ENCODE results near the gene FIGLA. TPM values are rescaled to one million over a fixed set of nuclear protein-coding genes. Genes with fewer than 3 reads are reported as not detected.
"Not testable (repeated sequence)": the region's sequence is repeated elsewhere in the genome, so short reads cannot be mapped to it uniquely, and the experiment has no call there.

Gene FIGLA
- total and polyA plus RNA-seq, 3 donors from 2014 or later = 0.62 to 0.69 TPM; not detected in 1

DNA sequence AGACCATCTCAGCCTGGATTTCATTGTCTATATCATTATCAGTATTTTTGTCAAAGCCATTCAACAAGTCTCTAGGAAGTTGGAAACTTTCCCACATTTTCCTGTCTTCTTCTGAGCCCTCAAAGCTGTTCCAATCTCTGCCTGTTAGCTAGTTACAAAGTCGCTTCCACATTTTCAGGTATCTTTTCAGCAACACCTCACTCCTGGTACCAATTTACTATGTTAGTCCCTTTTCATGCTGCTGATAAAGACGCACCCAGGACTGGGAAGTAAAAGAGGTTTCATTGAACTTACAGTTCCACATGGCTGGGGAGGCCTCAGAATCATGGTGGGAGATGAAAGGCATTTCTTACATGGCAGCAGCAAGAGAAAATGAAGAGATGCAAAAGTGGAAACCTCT, 9.3 kb upstream of the FIGLA start:
- H3K27ac ChIP-seq = no peak overlapping the region
- TF ChIP-seq, protein P1, sequence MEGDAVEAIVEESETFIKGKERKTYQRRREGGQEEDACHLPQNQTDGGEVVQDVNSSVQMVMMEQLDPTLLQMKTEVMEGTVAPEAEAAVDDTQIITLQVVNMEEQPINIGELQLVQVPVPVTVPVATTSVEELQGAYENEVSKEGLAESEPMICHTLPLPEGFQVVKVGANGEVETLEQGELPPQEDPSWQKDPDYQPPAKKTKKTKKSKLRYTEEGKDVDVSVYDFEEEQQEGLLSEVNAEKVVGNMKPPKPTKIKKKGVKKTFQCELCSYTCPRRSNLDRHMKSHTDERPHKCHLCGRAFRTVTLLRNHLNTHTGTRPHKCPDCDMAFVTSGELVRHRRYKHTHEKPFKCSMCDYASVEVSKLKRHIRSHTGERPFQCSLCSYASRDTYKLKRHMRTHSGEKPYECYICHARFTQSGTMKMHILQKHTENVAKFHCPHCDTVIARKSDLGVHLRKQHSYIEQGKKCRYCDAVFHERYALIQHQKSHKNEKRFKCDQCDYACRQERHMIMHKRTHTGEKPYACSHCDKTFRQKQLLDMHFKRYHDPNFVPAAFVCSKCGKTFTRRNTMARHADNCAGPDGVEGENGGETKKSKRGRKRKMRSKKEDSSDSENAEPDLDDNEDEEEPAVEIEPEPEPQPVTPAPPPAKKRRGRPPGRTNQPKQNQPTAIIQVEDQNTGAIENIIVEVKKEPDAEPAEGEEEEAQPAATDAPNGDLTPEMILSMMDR (IDR thresholded peaks at IDR 0.05) = no peak
- no peak for TF ChIP-seq POLR2A (IDR thresholded peaks at IDR 0.05)
- H3K4me3 ChIP-seq = no peak overlapping the region
- no peaks in the 10 kb centered on the region for H3K36me3 ChIP-seq (ENCODE audit: low read depth, missing control alignments)
- DNase-seq = no peak
- no peaks in the 10 kb centered on the region for H3K4me1 ChIP-seq
- no peaks in the 10 kb centered on the region for H3K27me3 ChIP-seq
- H3K9me3 ChIP-seq = no peaks in the 10 kb centered on the region
- WGBS, 2 donors = 86 to 90% methylated on average over 2 of the region's 2 CpGs
- intact Hi-C loops (cut with DNase I; ENCODE audit: low total_unique reads) = no loop called here

- H3K9me3 ChIP-seq; H3K4me3 ChIP-seq; intact Hi-C loops (cut with DNase I; ENCODE audit: low total_unique reads): not testable (repeated sequence)
Observed at GRCh38 chr2:70797996-70798395, 7.6 kb upstream of the FIGLA start.

DNA sequence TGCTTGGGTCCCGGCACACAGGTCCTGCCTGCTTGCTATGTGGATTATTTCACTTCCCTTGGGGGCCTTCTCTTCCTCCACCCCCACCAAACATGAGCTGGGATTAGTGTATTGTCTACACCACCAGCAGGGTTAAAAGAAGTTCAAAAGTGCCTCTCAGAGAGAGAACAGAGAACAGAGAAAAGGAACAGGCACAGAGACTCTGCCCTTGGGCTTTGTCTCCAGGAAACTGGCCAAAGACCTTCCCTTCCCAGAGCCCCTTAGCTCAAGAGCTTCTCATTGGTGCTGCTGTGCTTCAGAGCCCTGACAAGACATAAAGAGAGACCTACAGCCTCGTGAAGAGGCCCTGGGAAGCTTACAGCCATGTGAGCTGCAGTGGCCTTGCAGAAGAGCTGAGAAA, 7.1 kb upstream of the FIGLA start:
- Histone ChIP-seq H3K27me3 (no peaks in the 10 kb centered on the region), H3K27ac (no peak overlapping the region), H3K36me3 (ENCODE audit: low read depth, missing control alignments) (no peaks in the 10 kb centered on the region), H3K4me1 (no peaks in the 10 kb centered on the region), H3K4me3 (no peak overlapping the region), H3K9me3 (no peaks in the 10 kb centered on the region)
- no peak for TF ChIP-seq POLR2A (IDR thresholded peaks at IDR 0.05)
- TF ChIP-seq, protein P1 (IDR thresholded peaks at IDR 0.05) = no peak
- intact Hi-C loops (cut with DNase I; ENCODE audit: low total_unique reads) = no loop called here
- DNase-seq = no peak
- WGBS, 2 donors = 56 to 65% methylated on average over 2 of the region's 2 CpGs

More at GRCh38 chr2:70797996-70798395, 7.6 kb upstream of the FIGLA start:
- not testable (repeated sequence) for H3K36me3 ChIP-seq (ENCODE audit: low read depth, missing control alignments); H3K27me3 ChIP-seq; H3K4me1 ChIP-seq; DNase-seq; H3K27ac ChIP-seq
- 91 to 95% methylated on average over 3 of the region's 3 CpGs for WGBS, 2 donors

DNA sequence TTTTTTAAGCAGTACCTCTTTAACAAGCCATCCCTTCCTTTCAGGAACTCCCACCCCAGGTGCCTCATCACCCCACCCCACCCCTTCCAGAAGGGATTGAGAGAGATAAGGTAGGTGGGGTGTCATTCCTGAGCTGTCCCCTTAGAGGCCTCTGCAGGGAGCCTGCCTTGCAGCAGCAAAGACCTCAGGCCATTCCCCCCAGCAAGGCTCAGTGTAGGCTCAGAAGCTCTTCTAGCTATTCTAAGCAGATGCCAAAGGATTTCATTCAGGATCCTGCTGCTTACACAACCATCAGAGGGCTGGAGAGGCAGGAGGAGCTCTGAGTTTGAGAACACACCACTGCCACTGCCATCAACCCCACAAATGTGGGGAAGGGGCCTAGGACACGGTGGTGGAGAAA, 5.8 kb upstream of the FIGLA start:
- intact Hi-C loops (cut with DNase I; ENCODE audit: low total_unique reads) = no loop called here
- H3K4me1 ChIP-seq = no peaks in the 10 kb centered on the region
- WGBS, 2 donors = 83 to 96% methylated on average over 1 of the region's 1 CpG

DNA sequence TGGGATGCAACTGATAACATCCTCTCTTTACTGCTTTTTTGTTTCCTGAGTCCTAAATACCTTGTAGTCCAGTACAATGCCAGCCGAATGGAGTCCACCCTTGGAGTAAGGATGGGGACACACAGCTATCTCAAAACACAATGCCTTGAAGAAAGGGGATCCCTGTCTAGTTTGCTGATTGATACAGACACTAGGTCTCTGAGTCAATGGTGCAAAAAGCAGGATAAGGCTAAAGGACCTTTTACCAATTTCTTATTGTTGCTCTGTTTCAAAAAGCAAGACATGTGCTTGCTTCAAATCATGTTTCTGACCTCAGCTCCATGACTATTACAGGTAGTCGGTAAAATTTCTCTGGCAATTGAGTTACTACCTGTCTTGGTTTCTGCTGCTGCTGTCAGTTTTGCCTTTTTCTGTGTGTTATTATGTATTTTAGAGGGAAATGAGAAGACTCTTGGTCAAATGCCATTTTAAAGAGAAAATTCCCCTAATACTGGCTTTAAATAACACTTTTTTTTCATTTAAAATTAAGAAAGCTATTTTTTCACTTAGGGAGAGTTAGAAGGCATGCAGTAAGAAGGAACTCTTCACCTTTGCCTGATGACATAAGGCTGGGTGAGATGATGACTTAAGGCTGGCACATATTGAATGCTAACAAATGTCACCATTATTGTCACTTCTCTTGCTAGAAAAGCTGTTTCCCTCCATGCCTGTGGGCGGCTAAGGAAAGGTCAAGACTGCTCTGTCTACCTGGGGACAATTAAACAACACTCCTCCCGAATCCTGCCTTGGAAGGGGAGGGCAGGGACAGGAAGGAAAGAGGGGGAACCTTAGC, 4.9 kb upstream of the FIGLA start:
- H3K27ac ChIP-seq = no peak overlapping the region
- no peaks in the 10 kb centered on the region for H3K36me3 ChIP-seq (ENCODE audit: low read depth, missing control alignments)
- H3K4me1 ChIP-seq = no peaks in the 10 kb centered on the region
- no peaks in the 10 kb centered on the region for H3K27me3 ChIP-seq
- WGBS, 2 donors = 72 to 79% methylated on average over 4 of the region's 4 CpGs
- no peaks in the 10 kb centered on the region for H3K9me3 ChIP-seq
- no peak for TF ChIP-seq POLR2A (IDR thresholded peaks at IDR 0.05)
- TF ChIP-seq, protein P1 (IDR thresholded peaks at IDR 0.05) = no peak
- intact Hi-C loops (cut with DNase I; ENCODE audit: low total_unique reads) = no loop called here
- DNase-seq = no peak
- no peak overlapping the region for H3K4me3 ChIP-seq

More for the DNA sequence above, 5.8 kb upstream of the FIGLA start:
- Histone ChIP-seq H3K27ac (no peak overlapping the region), H3K4me3 (no peak overlapping the region), H3K27me3 (no peaks in the 10 kb centered on the region), H3K9me3 (no peaks in the 10 kb centered on the region), H3K36me3 (ENCODE audit: low read depth, missing control alignments) (no peaks in the 10 kb centered on the region)
- no peak for DNase-seq
- TF ChIP-seq, protein P1 (IDR thresholded peaks at IDR 0.05) = no peak
- no peak for TF ChIP-seq POLR2A (IDR thresholded peaks at IDR 0.05)

Data from testis (tissue), 3 donors.